HepG2 (cell line): ENCODE results near the gene FAM120AOS. TPM values are rescaled to one million over a fixed set of nuclear protein-coding genes. Genes with fewer than 3 reads are reported as not detected.

Experiments
- CENPX ChIP-seq: sonication (generic); formaldehyde crosslinking; IDR thresholded peaks from 2 replicates; pipeline ENCODE4 v1.9.0; 2021; ENCODE audit warnings: mild to moderate bottlenecking, missing genetic modification reagents, moderate library complexity
- EP300 ChIP-seq, 3 experiments: sonication (generic) in 1 of 3; formaldehyde crosslinking in 1 of 3; IDR thresholded peaks; 2 replicates each; pipeline versions ENCODE4 v1.5.1 to v1.6.1; 2011 to 2020; ENCODE audit warnings: low read depth in 2 of 3, low read length in 2 of 3, borderline replicate concordance in 1 of 3, improper control_type of control experiment in 1 of 3, mild to moderate bottlenecking in 1 of 3, missing genetic modification reagents in 1 of 3, moderate library complexity in 1 of 3
- ISL2 ChIP-seq: sonication (generic); formaldehyde crosslinking; IDR thresholded peaks from 2 replicates; pipeline ENCODE4 v1.5.0; 2020; ENCODE audit warnings: missing genetic modification reagents
- MIXL1 ChIP-seq: IDR thresholded peaks from 2 replicates; pipeline ENCODE4 v1.6.1; 2016
- NFYB ChIP-seq: sonication (generic); formaldehyde crosslinking; IDR thresholded peaks from 2 replicates; pipeline ENCODE4 v1.4.0; 2020; ENCODE audit warnings: missing genetic modification reagents
- ONECUT2 ChIP-seq: sonication (generic); formaldehyde crosslinking; IDR thresholded peaks from 2 replicates; pipeline ENCODE4 v1.4.0; 2020; ENCODE audit warnings: missing genetic modification reagents
- POGK ChIP-seq: sonication (generic); formaldehyde crosslinking; conservative IDR thresholded peaks from 2 replicates; pipeline ENCODE4 v1.8.0; 2022; ENCODE audit warnings: mild to moderate bottlenecking, moderate library complexity, missing genetic modification reagents
- PRDM10 ChIP-seq: sonication (generic); formaldehyde crosslinking; IDR thresholded peaks from 2 replicates; pipeline ENCODE4 v1.4.0; 2020; ENCODE audit warnings: low read depth, missing genetic modification reagents
- SCMH1 ChIP-seq: sonication (generic); formaldehyde crosslinking; IDR thresholded peaks from 2 replicates; pipeline ENCODE4 v1.9.0; 2021; ENCODE audit warnings: missing genetic modification reagents, mild to moderate bottlenecking, borderline replicate concordance
- SYNCRIP ChIP-seq: fragments of 200-400 bp; formaldehyde crosslinking; IDR thresholded peaks from 2 replicates; pipeline ENCODE4 v1.6.1; 2018; ENCODE audit warnings: mild to moderate bottlenecking, low read depth, low read length; ENCODE audit not compliant: insufficient read depth
- TRIM22 ChIP-seq: fragments of 450-650 bp; IDR thresholded peaks from 2 replicates; pipeline ENCODE4 v1.6.1; 2017
- WIZ ChIP-seq: sonication (generic); formaldehyde crosslinking; IDR thresholded peaks from 2 replicates; pipeline ENCODE4 v1.5.1; 2020; ENCODE audit warnings: mild to moderate bottlenecking, missing genetic modification reagents
- YEATS2 ChIP-seq: sonication (generic); formaldehyde crosslinking; IDR thresholded peaks from 2 replicates; pipeline ENCODE4 v1.4.0; 2020; ENCODE audit warnings: missing genetic modification reagents, borderline replicate concordance
- ZBTB1 ChIP-seq: sonication (generic); formaldehyde crosslinking; IDR thresholded peaks from 2 replicates; pipeline ENCODE4 v1.4.0; 2020; ENCODE audit warnings: missing genetic modification reagents, borderline replicate concordance
- ZC3H13 ChIP-seq: sonication (generic); formaldehyde crosslinking; IDR thresholded peaks from 2 replicates; pipeline ENCODE4 v1.8.1; 2023; ENCODE audit warnings: mild to moderate bottlenecking, missing genetic modification reagents, moderate library complexity
- ZNF121 ChIP-seq: sonication (generic); formaldehyde crosslinking; IDR thresholded peaks from 2 replicates; pipeline ENCODE4 v1.5.0; 2020; ENCODE audit warnings: mild to moderate bottlenecking, missing genetic modification reagents
- ZNF33A ChIP-seq: sonication (generic); formaldehyde crosslinking; IDR thresholded peaks from 2 replicates; pipeline ENCODE4 v1.5.1; 2020; ENCODE audit warnings: missing genetic modification reagents, mild to moderate bottlenecking, moderate library complexity, borderline replicate concordance
- ZNF543 ChIP-seq: sonication (generic); formaldehyde crosslinking; IDR thresholded peaks from 2 replicates; pipeline ENCODE4 v1.4.0; 2020; ENCODE audit warnings: mild to moderate bottlenecking, missing genetic modification reagents
- ZNF564 ChIP-seq: sonication (generic); formaldehyde crosslinking; IDR thresholded peaks from 2 replicates; pipeline ENCODE4 v1.8.1; 2023; ENCODE audit warnings: mild to moderate bottlenecking, missing genetic modification reagents
- ZNF720 ChIP-seq: sonication (generic); formaldehyde crosslinking; IDR thresholded peaks from 2 replicates; pipeline ENCODE4 v1.4.0; 2020; ENCODE audit warnings: missing genetic modification reagents
- ZNF746 ChIP-seq: sonication (generic); formaldehyde crosslinking; IDR thresholded peaks from 2 replicates; pipeline ENCODE4 v1.8.0; 2022; ENCODE audit warnings: mild to moderate bottlenecking, missing genetic modification reagents
- ZNF772 ChIP-seq: sonication (generic); formaldehyde crosslinking; IDR thresholded peaks from 2 replicates; pipeline ENCODE4 v1.5.0; 2020; ENCODE audit warnings: mild to moderate bottlenecking, missing genetic modification reagents
- ZNF773 ChIP-seq: sonication (generic); formaldehyde crosslinking; IDR thresholded peaks from 2 replicates; pipeline ENCODE4 v1.4.0; 2020; ENCODE audit warnings: missing genetic modification reagents, borderline replicate concordance
- ZNF816 ChIP-seq: sonication (generic); formaldehyde crosslinking; IDR thresholded peaks from 2 replicates; pipeline ENCODE4 v1.8.0; 2022; ENCODE audit warnings: missing genetic modification reagents, mild to moderate bottlenecking, borderline replicate concordance
- polyA plus RNA-seq, 8 experiments: library from polyadenylated mRNA; depleted of rRNA in 3 of 8; stranded (reverse) in 7 of 8; unstranded in 1 of 8; fragments of >200 nt; fragmentation: Illumina TruSeq in 4 of 8; extraction: Trizol in 4 of 8; gene quantifications; 2 replicates each; pipeline versions ENCODE4 v1.2.1 to v1.2.3, GENCODE V29; 2011 to 2016; ENCODE audit warnings: low read depth in 4 of 8, missing spikeins in 1 of 8, mixed read lengths in 1 of 8; ENCODE audit not compliant: insufficient read depth in 1 of 8
- total RNA-seq, 5 experiments: library from RNA; depleted of rRNA; stranded (reverse); fragments of >200 nt; fragmentation: Illumina TruSeq; extraction: Trizol; gene quantifications; 2 replicates each; pipeline ENCODE4 v1.2.3, GENCODE V29; 2016; ENCODE audit warnings: low read depth in 1 of 5

FAM120AOS gene
- total and polyA plus RNA-seq, 2 of the 13 experiments (the other 11 are each of a cell fraction or from before 2014, with no cell fraction given) = 28.2 to 34.6 TPM

- TF ChIP-seq ZNF772 (CRISPR knock-in tag) (no peak), ZNF773 (CRISPR knock-in tag) (no peak), ZNF33A (CRISPR knock-in tag) (peak; percentile 13; the same call in 1 of the 2 replicates), ZNF121 (CRISPR knock-in tag) (no peak), ISL2 (no peak), ZNF720 (no peak), TRIM22 (no peak), EP300 (IDR thresholded peaks at IDR 0.05; ENCODE audit: low read depth in 2 of 2, low read length in 2 of 2) (no peak), EP300 (CRISPR knock-in tag; IDR thresholded peaks at IDR 0.05; ENCODE audit: borderline replicate concordance) (no peak), PRDM10 (no peak), POGK (CRISPR knock-in tag) (no peak), SCMH1 (no peak), NFYB (CRISPR knock-in tag) (peak; percentile 95), ZNF746 (no peak), ONECUT2 (CRISPR knock-in tag) (no peak), ZNF816 (CRISPR knock-in tag) (no peak), ZC3H13 (CRISPR knock-in tag) (no peak), MIXL1 (no peak), YEATS2 (peak; percentile 47; the same call in 1 of the 2 replicates), ZNF564 (no peak), ZBTB1 (CRISPR knock-in tag) (no peak), WIZ (CRISPR knock-in tag) (no peak), ZNF543 (CRISPR knock-in tag) (no peak), SYNCRIP (no peak), CENPX (CRISPR knock-in tag) (no peak)
Measured at GRCh38 chr9:93453047-93453914, at the start of gene FAM120AOS (continued).
